Measurements from ENCODE around the gene ARHGAP24. TPM values are rescaled to one million over a fixed set of nuclear protein-coding genes. Genes with fewer than 3 reads are reported as not detected.

Gene ARHGAP24
- total RNA-seq, 1 experiment from 2014 or later: 65.1 TPM

- H3K9me3 ChIP-seq (ENCODE audit: low read length): no peaks in the 10 kb centered on the region
- no peaks in the 10 kb centered on the region for H3K36me3 ChIP-seq (ENCODE audit: insufficient read depth, low read length)
- H3K27ac ChIP-seq (ENCODE audit: low read length): peak overlapping the region; percentile 2; the same call in 1 of the 2 replicates
- no peaks in the 10 kb centered on the region for H4K20me1 ChIP-seq (ENCODE audit: insufficient read depth, low read depth, low read length)
- no peak overlapping the region for H2AFZ ChIP-seq (ENCODE audit: low read length)
- H3K9ac ChIP-seq (ENCODE audit: low read length): no peak overlapping the region
- H3K27me3 ChIP-seq (ENCODE audit: low read length): no peaks in the 10 kb centered on the region
- no peaks in the 10 kb centered on the region for H3K9me2 ChIP-seq (replicated peaks; ENCODE audit: insufficient read depth, low read length)
- no peak overlapping the region for H3K4me3 ChIP-seq (ENCODE audit: low read length)
- peaks cover 45% of the 10 kb centered on the region for H3K4me1 ChIP-seq (ENCODE audit: low read length)
- peaks cover 8% of the 10 kb centered on the region for H3K79me2 ChIP-seq (ENCODE audit: low read length)
- peak overlapping the region; percentile 8 for H3K4me2 ChIP-seq (ENCODE audit: low read depth, low read length, poor library complexity, severe bottlenecking)
- peak; percentile 59 for DNase-seq
Measured at GRCh38 chr4:85826060-85826678, 351.2 kb downstream of the ARHGAP24 start.

GRCh38 chr4:85828027-85828890 is 353.3 kb downstream of the ARHGAP24 start:
- no peak overlapping the region for H3K27ac ChIP-seq (ENCODE audit: low read length)
- DNase-seq: no peak
- no peaks in the 10 kb centered on the region for H3K9me2 ChIP-seq (replicated peaks; ENCODE audit: insufficient read depth, low read length)
- H3K9me3 ChIP-seq (ENCODE audit: low read length): no peaks in the 10 kb centered on the region
- H3K27me3 ChIP-seq (ENCODE audit: low read length): no peaks in the 10 kb centered on the region
- no peak overlapping the region for H3K4me3 ChIP-seq (ENCODE audit: low read length)
- no peaks in the 10 kb centered on the region for H4K20me1 ChIP-seq (ENCODE audit: insufficient read depth, low read depth, low read length)
- peaks cover 33% of the 10 kb centered on the region for H3K4me1 ChIP-seq (ENCODE audit: low read length)
- peaks cover 11% of the 10 kb centered on the region for H3K79me2 ChIP-seq (ENCODE audit: low read length)
- H2AFZ ChIP-seq (ENCODE audit: low read length): no peak overlapping the region
- H3K4me2 ChIP-seq (ENCODE audit: low read depth, low read length, poor library complexity, severe bottlenecking): no peak overlapping the region
- H3K9ac ChIP-seq (ENCODE audit: low read length): no peak overlapping the region
- no peaks in the 10 kb centered on the region for H3K36me3 ChIP-seq (ENCODE audit: insufficient read depth, low read length)

GRCh38 chr4:85829276-85830051 is 354.5 kb downstream of the ARHGAP24 start:
- Histone ChIP-seq H3K9me2 (replicated peaks; ENCODE audit: insufficient read depth, low read length) (no peaks in the 10 kb centered on the region), H3K9me3 (ENCODE audit: low read length) (no peaks in the 10 kb centered on the region), H3K79me2 (ENCODE audit: low read length) (peaks cover 14% of the 10 kb centered on the region), H4K20me1 (ENCODE audit: insufficient read depth, low read depth, low read length) (no peaks in the 10 kb centered on the region), H3K27ac (ENCODE audit: low read length) (no peak overlapping the region), H3K4me1 (ENCODE audit: low read length) (peaks cover 21% of the 10 kb centered on the region), H2AFZ (ENCODE audit: low read length) (no peak overlapping the region), H3K36me3 (ENCODE audit: insufficient read depth, low read length) (no peaks in the 10 kb centered on the region), H3K4me2 (ENCODE audit: low read depth, low read length, poor library complexity, severe bottlenecking) (no peak overlapping the region), H3K4me3 (ENCODE audit: low read length) (no peak overlapping the region), H3K9ac (ENCODE audit: low read length) (no peak overlapping the region), H3K27me3 (ENCODE audit: low read length) (no peaks in the 10 kb centered on the region)
- DNase-seq: no peak

GRCh38 chr4:85831647-85832046 is 356.7 kb downstream of the ARHGAP24 start:
- Histone ChIP-seq H3K4me1 (ENCODE audit: low read length) (peaks cover 2% of the 10 kb centered on the region), H3K27me3 (ENCODE audit: low read length) (no peaks in the 10 kb centered on the region), H3K36me3 (ENCODE audit: insufficient read depth, low read length) (no peaks in the 10 kb centered on the region), H4K20me1 (ENCODE audit: insufficient read depth, low read depth, low read length) (no peaks in the 10 kb centered on the region), H2AFZ (ENCODE audit: low read length) (no peak overlapping the region), H3K27ac (ENCODE audit: low read length) (no peak overlapping the region), H3K9me3 (ENCODE audit: low read length) (no peaks in the 10 kb centered on the region), H3K79me2 (ENCODE audit: low read length) (peaks cover 12% of the 10 kb centered on the region), H3K9me2 (replicated peaks; ENCODE audit: insufficient read depth, low read length) (no peaks in the 10 kb centered on the region), H3K4me2 (ENCODE audit: low read depth, low read length, poor library complexity, severe bottlenecking) (no peak overlapping the region), H3K4me3 (ENCODE audit: low read length) (no peak overlapping the region), H3K9ac (ENCODE audit: low read length) (no peak overlapping the region)
- DNase-seq: no peak

- no peak overlapping the region for H3K4me3 ChIP-seq (ENCODE audit: low read length)
- no peaks in the 10 kb centered on the region for H3K36me3 ChIP-seq (ENCODE audit: insufficient read depth, low read length)
- H3K9me2 ChIP-seq (replicated peaks; ENCODE audit: insufficient read depth, low read length): no peaks in the 10 kb centered on the region
- H3K9ac ChIP-seq (ENCODE audit: low read length): no peak overlapping the region
- H2AFZ ChIP-seq (ENCODE audit: low read length): no peak overlapping the region
- H3K4me2 ChIP-seq (ENCODE audit: low read depth, low read length, poor library complexity, severe bottlenecking): no peak overlapping the region
- DNase-seq: no peak
- H3K79me2 ChIP-seq (ENCODE audit: low read length): peaks cover 9% of the 10 kb centered on the region
- H3K27ac ChIP-seq (ENCODE audit: low read length): no peak overlapping the region
- H3K4me1 ChIP-seq (ENCODE audit: low read length): no peaks in the 10 kb centered on the region
- H4K20me1 ChIP-seq (ENCODE audit: insufficient read depth, low read depth, low read length): no peaks in the 10 kb centered on the region
- no peaks in the 10 kb centered on the region for H3K9me3 ChIP-seq (ENCODE audit: low read length)
- no peaks in the 10 kb centered on the region for H3K27me3 ChIP-seq (ENCODE audit: low read length)
Measured at GRCh38 chr4:85833302-85833701, 358.4 kb downstream of the ARHGAP24 start.

GRCh38 chr4:85834934-85835333 is 360.0 kb downstream of the ARHGAP24 start:
- no peaks in the 10 kb centered on the region for H3K9me2 ChIP-seq (replicated peaks; ENCODE audit: insufficient read depth, low read length)
- no peaks in the 10 kb centered on the region for H3K9me3 ChIP-seq (ENCODE audit: low read length)
- H3K4me2 ChIP-seq (ENCODE audit: low read depth, low read length, poor library complexity, severe bottlenecking): no peak overlapping the region
- no peaks in the 10 kb centered on the region for H3K36me3 ChIP-seq (ENCODE audit: insufficient read depth, low read length)
- no peak overlapping the region for H3K9ac ChIP-seq (ENCODE audit: low read length)
- H3K4me1 ChIP-seq (ENCODE audit: low read length): no peaks in the 10 kb centered on the region
- H2AFZ ChIP-seq (ENCODE audit: low read length): no peak overlapping the region
- no peaks in the 10 kb centered on the region for H4K20me1 ChIP-seq (ENCODE audit: insufficient read depth, low read depth, low read length)
- H3K27ac ChIP-seq (ENCODE audit: low read length): no peak overlapping the region
- H3K4me3 ChIP-seq (ENCODE audit: low read length): no peak overlapping the region
- DNase-seq: no peak
- no peaks in the 10 kb centered on the region for H3K27me3 ChIP-seq (ENCODE audit: low read length)
- H3K79me2 ChIP-seq (ENCODE audit: low read length): peaks cover 9% of the 10 kb centered on the region; the same call in 1 of the 2 replicates

GRCh38 chr4:85836588-85837438 is 361.9 kb downstream of the ARHGAP24 start:
- Histone ChIP-seq H3K79me2 (ENCODE audit: low read length) (peaks cover 13% of the 10 kb centered on the region; the same call in 1 of the 2 replicates), H2AFZ (ENCODE audit: low read length) (no peak overlapping the region), H3K27ac (ENCODE audit: low read length) (no peak overlapping the region), H3K4me2 (ENCODE audit: low read depth, low read length, poor library complexity, severe bottlenecking) (no peak overlapping the region), H3K9me3 (ENCODE audit: low read length) (no peaks in the 10 kb centered on the region), H3K4me1 (ENCODE audit: low read length) (no peaks in the 10 kb centered on the region), H3K27me3 (ENCODE audit: low read length) (no peaks in the 10 kb centered on the region), H3K9me2 (replicated peaks; ENCODE audit: insufficient read depth, low read length) (no peaks in the 10 kb centered on the region), H3K9ac (ENCODE audit: low read length) (no peak overlapping the region), H3K36me3 (ENCODE audit: insufficient read depth, low read length) (no peaks in the 10 kb centered on the region), H3K4me3 (ENCODE audit: low read length) (no peak overlapping the region), H4K20me1 (ENCODE audit: insufficient read depth, low read depth, low read length) (no peaks in the 10 kb centered on the region)
- no peak for DNase-seq

Measured in Karpas-422 (cell line).